GM21515 (cell line): Measurements from ENCODE around the gene PSG5.
"Not testable (repeated sequence)": the region's sequence is repeated elsewhere in the genome, so short reads cannot be mapped to it uniquely, and the experiment has no call there.

Experiments used
- ATAC-seq: cut with Tn5 transposase; IDR thresholded peaks from one replicate; pipeline ENCODE4 v1.9.1; 2021; ENCODE audit not compliant: unreplicated experiment

Gene PSG5

GRCh38 chr19:43188092-43188491 is 1.8 kb upstream of the PSG5 start:
- not testable (repeated sequence) for ATAC-seq

DNA sequence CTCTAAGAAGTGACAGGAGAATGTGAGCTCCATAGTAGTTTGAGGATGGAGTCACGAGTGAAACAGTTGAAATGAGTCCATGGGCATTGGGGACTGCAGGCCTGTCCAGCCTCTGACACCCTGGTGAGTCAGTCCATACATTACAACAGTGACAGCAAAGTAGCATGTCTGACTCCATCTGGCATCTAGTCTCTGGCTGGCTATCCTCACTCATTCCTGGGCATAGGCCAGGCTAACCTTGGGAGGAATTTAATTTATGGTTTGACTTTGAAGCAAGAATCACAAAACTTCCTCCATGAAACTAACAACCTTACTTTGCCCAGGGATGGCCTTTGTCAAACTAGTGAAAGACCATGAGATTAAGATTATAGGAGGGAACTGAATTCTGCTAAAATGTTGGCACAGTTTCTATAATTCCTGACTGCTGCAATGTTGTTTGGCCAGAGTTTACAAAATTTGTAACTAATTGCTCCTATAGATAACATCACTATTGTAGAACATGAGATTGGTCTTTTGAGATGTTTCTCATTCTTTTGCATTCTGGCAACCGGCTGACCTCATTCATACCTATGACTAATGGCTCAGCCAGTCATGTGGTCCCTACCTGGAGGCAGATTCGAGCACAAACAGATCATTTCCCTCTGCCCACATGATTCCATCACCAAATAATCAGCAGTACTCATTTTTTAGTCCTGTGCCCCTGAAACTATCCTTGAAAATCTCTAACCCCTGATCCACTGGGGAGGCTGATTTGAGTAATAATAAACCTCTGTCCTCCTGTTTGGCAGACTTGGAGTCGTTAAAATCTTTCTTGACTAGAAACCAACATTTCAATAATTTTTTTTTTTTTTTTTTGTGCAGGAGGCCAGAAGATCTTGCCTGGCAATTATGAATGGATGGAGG is 4.2 kb downstream of the PSG5 start:
- not testable (repeated sequence) for ATAC-seq

GRCh38 chr19:43179569-43180147 is 6.7 kb downstream of the PSG5 start:
- not testable (repeated sequence) for ATAC-seq

GRCh38 chr19:43178577-43178976 is 7.8 kb downstream of the PSG5 start:
- not testable (repeated sequence) for ATAC-seq

DNA sequence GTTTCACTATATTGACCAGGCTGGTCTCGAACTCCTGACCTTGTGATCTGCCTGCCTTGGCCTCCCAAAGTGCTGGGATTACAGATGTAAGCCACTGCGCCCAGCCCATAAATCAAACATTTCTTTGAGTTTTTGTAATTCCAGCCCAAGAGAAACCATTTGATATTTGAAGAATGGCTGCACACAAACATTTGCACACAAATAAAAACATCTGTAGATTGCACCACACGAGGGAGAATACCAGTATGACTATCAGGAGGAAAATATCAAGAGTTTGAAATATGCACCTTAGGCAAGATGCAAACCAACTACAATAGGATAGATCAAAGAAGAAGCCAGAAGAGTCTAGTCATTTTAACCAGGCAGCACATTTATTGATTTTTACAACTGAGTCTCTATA is 20.4 kb downstream of the PSG5 start:
- ATAC-seq = not testable (repeated sequence)

GRCh38 chr19:43163135-43163534 is 23.2 kb downstream of the PSG5 start:
- ATAC-seq = not testable (repeated sequence)

GRCh38 chr19:43162261-43162660 is 24.1 kb downstream of the PSG5 start:
- not testable (repeated sequence) for ATAC-seq

DNA sequence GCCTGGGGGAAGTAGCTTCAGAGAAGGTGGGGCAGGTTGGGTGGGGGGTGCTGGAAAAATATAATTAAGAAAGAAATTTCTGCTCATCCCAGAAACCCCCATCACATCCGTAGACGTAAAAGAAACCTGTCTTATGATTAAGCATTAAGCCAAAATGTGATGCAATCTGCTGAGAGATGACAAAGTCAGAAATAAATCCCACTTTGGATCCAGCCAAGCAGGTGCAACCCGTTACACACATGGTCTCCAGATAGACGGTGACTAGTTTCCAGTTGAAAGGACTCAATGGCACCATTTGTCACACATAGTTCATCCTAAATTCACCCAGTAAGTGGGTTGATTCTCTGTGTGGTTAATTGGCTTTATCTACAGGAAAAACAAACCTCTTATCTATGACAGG is 34.1 kb downstream of the PSG5 start:
- ATAC-seq = no peak

DNA sequence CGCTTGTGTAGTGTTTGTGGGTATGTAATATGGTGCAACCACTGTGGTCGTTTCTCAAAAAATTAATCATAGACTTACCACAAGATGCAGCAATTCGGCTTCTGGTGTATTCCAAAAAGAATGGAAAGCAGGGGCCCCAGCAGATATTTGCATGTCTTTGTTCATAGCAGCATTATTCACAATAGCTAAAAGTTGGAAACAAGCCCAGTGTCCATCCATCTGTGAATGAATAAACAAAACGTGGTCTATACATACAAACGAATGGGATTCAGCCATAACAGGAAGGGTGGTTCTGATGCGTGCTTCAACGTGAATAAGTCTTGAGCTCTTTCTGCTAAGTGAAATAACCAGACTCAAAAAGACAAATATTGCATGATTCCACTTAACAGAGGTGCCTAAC is 36.5 kb downstream of the PSG5 start:
- not testable (repeated sequence) for ATAC-seq

GRCh38 chr19:43148233-43148632 is 38.1 kb downstream of the PSG5 start:
- no peak for ATAC-seq

- ATAC-seq = not testable (repeated sequence)
Observed at GRCh38 chr19:43141763-43142162, 44.6 kb downstream of the PSG5 start.

DNA sequence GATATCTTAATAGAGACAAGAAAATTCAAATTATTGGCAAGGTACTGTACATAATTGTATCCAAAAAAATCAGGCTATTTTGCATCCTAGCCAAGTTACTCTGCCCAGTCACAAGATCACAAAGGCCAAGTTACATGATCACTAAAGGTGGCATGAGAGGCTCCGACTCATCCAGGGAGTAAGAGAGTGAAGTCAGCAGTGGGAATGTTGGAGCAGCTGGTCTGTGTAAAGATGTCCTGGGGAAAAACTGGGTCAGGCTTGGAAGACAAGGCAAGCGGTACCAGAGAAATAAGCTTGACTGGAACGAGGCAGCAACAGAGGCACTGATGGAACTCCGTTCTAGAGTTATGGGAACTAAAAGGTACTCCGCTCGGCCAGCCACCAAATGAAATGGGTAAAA is 53.6 kb downstream of the PSG5 start:
- no peak for ATAC-seq

- ATAC-seq = not testable (repeated sequence)
Observed at GRCh38 chr19:43131281-43131842, 55.0 kb downstream of the PSG5 start.

DNA sequence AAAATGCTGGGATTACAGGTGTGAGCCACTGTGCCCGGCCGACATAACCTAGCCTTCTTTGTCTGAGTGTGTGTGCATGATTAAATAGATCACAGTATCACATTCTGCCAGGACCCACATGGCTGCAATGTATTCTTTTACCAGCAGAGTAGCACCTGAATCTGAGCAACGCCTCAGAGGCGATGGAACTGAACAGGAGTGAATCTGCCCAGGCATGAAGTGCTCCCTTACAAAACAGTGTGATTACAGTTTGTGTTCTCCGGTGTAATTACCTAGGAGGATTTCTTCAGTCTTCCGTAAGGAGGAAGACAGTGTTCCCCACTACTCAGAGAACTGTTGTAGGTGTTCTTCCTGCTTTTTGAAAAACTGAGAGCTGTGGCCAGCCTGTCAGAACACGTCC is 57.1 kb downstream of the PSG5 start:
- not testable (repeated sequence) for ATAC-seq

GRCh38 chr19:43127336-43127735 is 59.0 kb downstream of the PSG5 start:
- not testable (repeated sequence) for ATAC-seq

- ATAC-seq = no peak
Observed at GRCh38 chr19:43126720-43127119, 59.6 kb downstream of the PSG5 start.

DNA sequence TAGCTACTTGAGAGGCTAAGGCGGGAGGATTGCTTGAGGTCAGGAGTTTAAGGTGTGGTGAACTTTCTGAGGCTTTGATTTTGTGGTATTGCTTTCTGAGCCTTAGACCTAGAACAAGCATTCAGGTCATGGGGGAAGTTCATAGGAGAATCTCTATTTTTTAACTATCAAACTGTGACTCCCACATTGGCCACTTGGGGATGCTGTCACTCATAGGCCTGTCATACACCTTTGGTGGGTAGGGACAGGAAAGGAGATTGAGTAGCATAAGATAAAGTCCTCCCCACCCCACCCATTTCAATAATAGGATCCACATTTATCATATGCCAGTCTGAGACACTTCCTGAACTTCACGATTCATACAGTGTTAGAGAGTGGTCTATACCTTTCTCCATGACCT is 62.0 kb downstream of the PSG5 start:
- no peak for ATAC-seq

GRCh38 chr19:43120433-43121026 is 65.8 kb downstream of the PSG5 start:
- ATAC-seq = not testable (repeated sequence)

DNA sequence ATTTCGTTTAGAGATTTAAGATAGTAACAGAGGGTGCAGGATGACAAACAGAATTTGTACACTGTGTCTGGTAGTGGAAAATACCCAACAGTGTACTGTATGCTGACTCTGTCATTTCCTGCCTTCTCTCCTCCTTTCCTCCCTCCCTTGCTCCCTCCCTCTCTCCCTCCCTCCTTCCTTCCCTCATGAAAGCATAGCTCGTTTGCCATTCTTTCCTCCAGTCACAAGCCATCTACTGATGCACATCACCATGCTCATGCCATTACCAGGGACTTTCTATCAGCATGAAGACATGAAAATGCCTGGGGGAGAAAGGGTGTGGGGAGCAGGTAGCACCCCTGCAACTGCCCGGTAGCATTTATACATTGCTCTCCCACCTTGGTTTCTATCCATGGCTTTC is 66.8 kb downstream of the PSG5 start:
- ATAC-seq = not testable (repeated sequence)
